ENCODE measurements around the gene STARD3.

STARD3 gene

DNA sequence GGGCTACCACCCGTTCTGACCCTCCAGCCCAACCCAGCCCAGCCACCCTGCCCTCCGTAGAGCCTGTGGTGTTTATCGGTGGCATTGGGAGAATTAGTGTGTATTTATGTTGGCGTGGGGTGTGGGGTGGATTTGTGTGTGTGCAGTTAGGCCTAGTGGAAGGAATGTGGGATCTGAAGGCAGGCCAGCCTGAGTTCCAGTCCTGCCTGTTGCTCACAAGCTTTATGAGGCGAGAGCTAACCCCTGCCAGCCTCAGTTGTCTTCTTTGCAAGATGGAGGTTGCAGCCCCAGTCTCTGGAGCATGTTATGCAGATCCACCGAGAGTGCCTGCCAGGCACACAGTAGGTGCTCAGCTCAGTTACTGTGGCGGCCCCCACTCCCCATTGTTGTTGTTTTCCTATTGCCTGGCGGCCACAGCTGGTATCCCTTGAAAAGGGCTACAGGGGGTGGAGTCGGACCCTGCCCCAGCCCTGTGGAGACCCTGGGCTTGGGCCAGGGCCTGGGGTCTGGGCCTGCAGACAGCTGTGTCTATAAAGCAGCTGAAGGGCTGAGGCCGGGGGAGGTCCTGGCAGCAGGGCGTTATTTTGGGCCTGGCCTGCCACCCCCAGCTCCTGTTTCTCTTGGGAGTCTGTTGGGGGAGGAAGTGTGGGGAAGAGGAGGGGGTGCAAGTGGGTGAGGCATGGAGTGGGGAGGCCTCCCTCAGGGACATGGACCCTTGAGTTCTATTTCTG is 68.0 kb downstream of the STARD3 start:
- Histone ChIP-seq H3K4me3 (ENCODE audit: low read length, poor library complexity, severe bottlenecking) (no peak overlapping the region), H3K9me2 (replicated peaks; ENCODE audit: low read depth, low read length) (no peaks in the 10 kb centered on the region), H3K27me3 (ENCODE audit: insufficient read depth, low read length, poor library complexity, severe bottlenecking) (no peaks in the 10 kb centered on the region), H3K9me3 (ENCODE audit: insufficient read depth, low read depth, low read length) (no peaks in the 10 kb centered on the region), H3K4me2 (ENCODE audit: low read depth, low read length, poor library complexity, severe bottlenecking) (no peak overlapping the region), H3F3A (ENCODE audit: low read depth) (no peaks in the 10 kb centered on the region), H2AFZ (ENCODE audit: low read length) (no peak overlapping the region), H4K20me1 (ENCODE audit: insufficient read depth, low read length, poor library complexity, severe bottlenecking) (no peaks in the 10 kb centered on the region), H3K36me3 (ENCODE audit: insufficient read depth, low read length) (no peaks in the 10 kb centered on the region), H3K4me1 (ENCODE audit: insufficient read depth, low read length, poor library complexity, severe bottlenecking) (peaks cover 16% of the 10 kb centered on the region), H3K79me2 (ENCODE audit: insufficient read depth, low read length) (no peaks in the 10 kb centered on the region), H3K9ac (ENCODE audit: low read depth, low read length, poor library complexity, severe bottlenecking) (no peak overlapping the region)
- no peak for TF ChIP-seq EZH2phosphoT487 (IDR thresholded peaks at IDR 0.05; ENCODE audit: borderline replicate concordance)
- TF ChIP-seq, protein P1, sequence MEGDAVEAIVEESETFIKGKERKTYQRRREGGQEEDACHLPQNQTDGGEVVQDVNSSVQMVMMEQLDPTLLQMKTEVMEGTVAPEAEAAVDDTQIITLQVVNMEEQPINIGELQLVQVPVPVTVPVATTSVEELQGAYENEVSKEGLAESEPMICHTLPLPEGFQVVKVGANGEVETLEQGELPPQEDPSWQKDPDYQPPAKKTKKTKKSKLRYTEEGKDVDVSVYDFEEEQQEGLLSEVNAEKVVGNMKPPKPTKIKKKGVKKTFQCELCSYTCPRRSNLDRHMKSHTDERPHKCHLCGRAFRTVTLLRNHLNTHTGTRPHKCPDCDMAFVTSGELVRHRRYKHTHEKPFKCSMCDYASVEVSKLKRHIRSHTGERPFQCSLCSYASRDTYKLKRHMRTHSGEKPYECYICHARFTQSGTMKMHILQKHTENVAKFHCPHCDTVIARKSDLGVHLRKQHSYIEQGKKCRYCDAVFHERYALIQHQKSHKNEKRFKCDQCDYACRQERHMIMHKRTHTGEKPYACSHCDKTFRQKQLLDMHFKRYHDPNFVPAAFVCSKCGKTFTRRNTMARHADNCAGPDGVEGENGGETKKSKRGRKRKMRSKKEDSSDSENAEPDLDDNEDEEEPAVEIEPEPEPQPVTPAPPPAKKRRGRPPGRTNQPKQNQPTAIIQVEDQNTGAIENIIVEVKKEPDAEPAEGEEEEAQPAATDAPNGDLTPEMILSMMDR (conservative IDR thresholded peaks at IDR 0.05; ENCODE audit: low read length), result no peak

DNA sequence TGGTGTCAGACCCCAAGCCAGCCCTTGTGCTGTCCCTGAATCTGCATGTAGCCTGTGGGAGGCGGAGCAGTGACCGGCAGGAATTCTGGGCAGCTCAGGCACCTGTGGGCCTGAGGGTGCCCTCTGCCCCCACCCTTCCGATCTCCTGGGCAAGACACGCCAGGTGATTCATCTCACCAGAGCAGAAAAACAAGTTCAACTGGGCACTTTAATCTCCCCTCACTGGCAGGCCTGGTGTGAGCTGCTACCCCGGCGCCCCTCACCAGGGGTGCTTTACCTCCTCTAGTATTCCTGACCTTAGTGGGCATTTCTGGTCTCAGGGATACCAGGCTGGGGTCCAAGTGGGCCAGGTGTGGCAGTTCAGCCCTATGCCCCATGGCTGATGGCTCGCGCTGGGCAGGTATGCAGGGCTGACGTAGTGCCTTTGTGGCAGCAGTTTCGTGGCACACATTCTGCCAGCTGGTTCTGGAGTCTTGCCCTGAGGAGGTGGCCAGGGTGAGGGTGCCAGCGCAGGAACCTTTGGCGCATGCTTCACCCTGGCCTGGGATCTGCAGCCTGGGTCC is 68.9 kb downstream of the STARD3 start:
- H3K9ac ChIP-seq (ENCODE audit: low read depth, low read length, poor library complexity, severe bottlenecking), result no peak overlapping the region
- no peaks in the 10 kb centered on the region for H4K20me1 ChIP-seq (ENCODE audit: insufficient read depth, low read length, poor library complexity, severe bottlenecking)
- TF ChIP-seq, protein P1 (conservative IDR thresholded peaks at IDR 0.05; ENCODE audit: low read length), result no peak
- no peak for TF ChIP-seq EZH2phosphoT487 (IDR thresholded peaks at IDR 0.05; ENCODE audit: borderline replicate concordance)
- H3F3A ChIP-seq (ENCODE audit: low read depth), result no peaks in the 10 kb centered on the region
- no peak overlapping the region for H2AFZ ChIP-seq (ENCODE audit: low read length)
- H3K79me2 ChIP-seq (ENCODE audit: insufficient read depth, low read length), result no peaks in the 10 kb centered on the region
- no peaks in the 10 kb centered on the region for H3K9me2 ChIP-seq (replicated peaks; ENCODE audit: low read depth, low read length)
- no peak overlapping the region for H3K4me3 ChIP-seq (ENCODE audit: low read length, poor library complexity, severe bottlenecking)
- H3K36me3 ChIP-seq (ENCODE audit: insufficient read depth, low read length), result no peaks in the 10 kb centered on the region
- H3K4me2 ChIP-seq (ENCODE audit: low read depth, low read length, poor library complexity, severe bottlenecking), result no peak overlapping the region
- H3K4me1 ChIP-seq (ENCODE audit: insufficient read depth, low read length, poor library complexity, severe bottlenecking), result peaks cover 16% of the 10 kb centered on the region
- no peaks in the 10 kb centered on the region for H3K9me3 ChIP-seq (ENCODE audit: insufficient read depth, low read depth, low read length)
- no peaks in the 10 kb centered on the region for H3K27me3 ChIP-seq (ENCODE audit: insufficient read depth, low read length, poor library complexity, severe bottlenecking)

DNA sequence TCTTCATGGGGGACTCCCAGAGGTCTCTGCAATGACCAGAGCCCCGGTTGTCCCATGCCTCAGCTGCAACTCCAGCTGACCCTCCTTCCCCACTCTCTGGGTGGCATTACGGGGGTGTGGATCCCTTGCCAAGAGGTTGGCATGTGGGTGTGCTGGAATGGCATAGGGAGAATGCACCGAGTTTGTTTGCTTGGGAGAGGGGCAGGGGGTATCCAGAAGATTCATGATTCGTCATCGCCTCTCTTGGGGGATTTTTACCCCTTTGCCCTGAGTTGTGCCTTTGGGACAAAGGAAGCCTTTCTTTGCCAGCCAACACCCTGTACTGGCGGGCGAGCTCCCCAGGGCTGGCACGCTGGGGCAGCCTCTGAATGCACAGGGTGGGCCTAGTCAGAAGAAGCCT is 69.4 kb downstream of the STARD3 start:
- no peaks in the 10 kb centered on the region for H4K20me1 ChIP-seq (ENCODE audit: insufficient read depth, low read length, poor library complexity, severe bottlenecking)
- H3K79me2 ChIP-seq (ENCODE audit: insufficient read depth, low read length), result no peaks in the 10 kb centered on the region
- no peaks in the 10 kb centered on the region for H3F3A ChIP-seq (ENCODE audit: low read depth)
- no peaks in the 10 kb centered on the region for H3K27me3 ChIP-seq (ENCODE audit: insufficient read depth, low read length, poor library complexity, severe bottlenecking)
- H3K9me2 ChIP-seq (replicated peaks; ENCODE audit: low read depth, low read length), result no peaks in the 10 kb centered on the region
- H3K4me1 ChIP-seq (ENCODE audit: insufficient read depth, low read length, poor library complexity, severe bottlenecking), result peaks cover 16% of the 10 kb centered on the region
- H3K9me3 ChIP-seq (ENCODE audit: insufficient read depth, low read depth, low read length), result no peaks in the 10 kb centered on the region
- TF ChIP-seq, protein P1 (conservative IDR thresholded peaks at IDR 0.05; ENCODE audit: low read length), result no peak
- TF ChIP-seq EZH2phosphoT487 (IDR thresholded peaks at IDR 0.05; ENCODE audit: borderline replicate concordance), result no peak
- H3K4me2 ChIP-seq (ENCODE audit: low read depth, low read length, poor library complexity, severe bottlenecking), result no peak overlapping the region
- no peak overlapping the region for H3K9ac ChIP-seq (ENCODE audit: low read depth, low read length, poor library complexity, severe bottlenecking)
- no peak overlapping the region for H3K4me3 ChIP-seq (ENCODE audit: low read length, poor library complexity, severe bottlenecking)
- H2AFZ ChIP-seq (ENCODE audit: low read length), result no peak overlapping the region
- H3K36me3 ChIP-seq (ENCODE audit: insufficient read depth, low read length), result no peaks in the 10 kb centered on the region
